K562 (cell line): ENCODE results near the gene MEAF6. TPM values are rescaled to one million over a fixed set of nuclear protein-coding genes. Genes with fewer than 3 reads are reported as not detected.

Experiments used
- ATAC-seq: fragments of 200-7000 bp; cut with Tn5 transposase; 3 replicates; pipeline ENCODE4 v1.9.1; 2020; ENCODE audit warnings: moderate library complexity
- BruUV-seq: library from RNA; stranded (reverse); fragments of 400-500 nt; replicated peaks from 2 replicates; lab custom pipeline; 2021; lab: Mats Ljungman, UMichigan
- CTCF ChIA-PET: fragments of 300-600 bp; formaldehyde crosslinking; extraction: SDS; loops from one replicate; lab custom pipeline; 2021; ENCODE audit warnings: low intra/inter-chr PET ratio; lab: Yijun Ruan, JAX
- POLR2A ChIA-PET: fragments of 300-600, 350-650 bp; sonication (Branson Sonifier 250); formaldehyde crosslinking; extraction: SDS; loops from one replicate; lab custom pipeline; 2021; ENCODE audit warnings: antibody characterized with exemption, inconsistent platforms; lab: Yijun Ruan, JAX
- DNase-seq, 4 experiments: peaks; one replicate each; pipeline versions ENCODE4 v3.0.0 to v3.0.0-alpha.2; 2011 to 2018; ENCODE audit warnings: low spot score in 3 of 4, mixed read lengths in 3 of 4; ENCODE audit errors: extremely low read depth in 1 of 4
- FAIRE-seq: peaks from 2 replicates; lab custom pipeline; 2011; peaks lifted over from hg19 to GRCh38; lab: Jason Lieb, UNC
- H2AFZ ChIP-seq: 2 replicates; pipeline ENCODE4 v1.6.0; 2011; ENCODE audit warnings: low read depth, low read length, control low read depth, inconsistent platforms
- H3K27ac ChIP-seq: fragments of 200-600 bp; 3 replicates; pipeline ENCODE4 v1.8.0; 2011; ENCODE audit warnings: low read depth, mild to moderate bottlenecking, control low read depth, inconsistent platforms, low read length, moderate library complexity, mixed read lengths; ENCODE audit errors: extremely low read depth
- H3K27me3 ChIP-seq, 2 experiments: fragments of 300-600 bp in 1 of 2; 2 replicates in 1 of 2; 3 replicates in 1 of 2; pipeline versions ENCODE4 v1.6.0 to v1.8.0; 2011; ENCODE audit warnings: inconsistent platforms in 2 of 2, low read length in 2 of 2, mild to moderate bottlenecking in 1 of 2, mixed read lengths in 1 of 2, moderate library complexity in 1 of 2; ENCODE audit not compliant: control insufficient read depth in 2 of 2, insufficient read depth in 2 of 2
- H3K36me3 ChIP-seq: fragments of 300-600 bp; 3 replicates; pipeline ENCODE4 v1.8.0; 2011; ENCODE audit warnings: mild to moderate bottlenecking, low read length, inconsistent platforms; ENCODE audit not compliant: control insufficient read depth, insufficient read depth
- H3K4me1 ChIP-seq, 2 experiments: fragments of 200-600 bp in 1 of 2; replicated peaks in 1 of 2; 2 replicates in 1 of 2; 3 replicates in 1 of 2; pipeline versions ENCODE4 v1.5.1 to v1.8.0; 2011; ENCODE audit warnings: inconsistent platforms in 2 of 2, low read length in 2 of 2, mild to moderate bottlenecking in 1 of 2, mixed read lengths in 1 of 2, moderate library complexity in 1 of 2; ENCODE audit not compliant: control insufficient read depth in 2 of 2, insufficient read depth in 2 of 2
- H3K4me2 ChIP-seq: 2 replicates; pipeline ENCODE4 v1.6.1; 2011; ENCODE audit warnings: low read length, control low read depth, inconsistent platforms, mixed read lengths; ENCODE audit not compliant: insufficient read depth
- H3K4me3 ChIP-seq: fragments of 200-600 bp; sonication (generic), shearing (Covaris generic); 2 replicates; pipeline ENCODE4 v1.5.1; 2016; ENCODE audit warnings: control low read depth, inconsistent platforms
- H3K79me2 ChIP-seq: fragments of 200-600 bp; 3 replicates; pipeline ENCODE4 v1.8.0; 2011; ENCODE audit warnings: low read length, inconsistent platforms; ENCODE audit not compliant: control insufficient read depth, insufficient read depth
- H3K9ac ChIP-seq, 2 experiments: 2 replicates each; pipeline versions ENCODE4 v1.6.0 to v1.6.1; 2011; ENCODE audit warnings: low read depth in 2 of 2, low read length in 2 of 2, control low read depth in 1 of 2, inconsistent platforms in 1 of 2, mild to moderate bottlenecking in 1 of 2, mixed read lengths in 1 of 2; ENCODE audit not compliant: insufficient read depth in 1 of 2
- H3K9me1 ChIP-seq: one replicate; pipeline ENCODE4 v1.6.0; 2011; ENCODE audit warnings: inconsistent platforms, mild to moderate bottlenecking, low read length, moderate library complexity; ENCODE audit not compliant: control insufficient read depth, insufficient read depth
- H3K9me3 ChIP-seq: replicated peaks from 2 replicates; pipeline ENCODE4 v1.5.1; 2011; ENCODE audit warnings: low read depth, low read length, inconsistent platforms; ENCODE audit not compliant: control insufficient read depth, insufficient read depth
- H4K20me1 ChIP-seq: replicated peaks from 2 replicates; pipeline ENCODE4 v1.6.1; 2011; ENCODE audit warnings: low read length, inconsistent platforms, mixed read lengths; ENCODE audit not compliant: control insufficient read depth, insufficient read depth
- CREB3 ChIP-seq: fragments of 450-650 bp; conservative IDR thresholded peaks from 2 replicates; pipeline ENCODE4 v1.6.1; 2016; ENCODE audit warnings: missing genetic modification characterization, low read depth, mild to moderate bottlenecking, missing compliant biosample characterization, moderate library complexity
- DDX20 ChIP-seq: fragments of 450-650 bp; IDR thresholded peaks from 2 replicates; pipeline ENCODE4 v1.6.1; 2016; ENCODE audit warnings: missing genetic modification characterization, low read depth, mild to moderate bottlenecking, missing compliant biosample characterization, moderate library complexity
- ELF4 ChIP-seq: fragments of 450-650 bp; formaldehyde crosslinking; IDR thresholded peaks from 2 replicates; pipeline ENCODE4 v1.4.0; 2022; ENCODE audit warnings: missing genetic modification characterization
- GABPB1 ChIP-seq: sonication (generic); formaldehyde crosslinking; IDR thresholded peaks from 2 replicates; pipeline ENCODE4 v1.8.0; 2022; ENCODE audit warnings: mild to moderate bottlenecking, missing genetic modification reagents
- HDAC8 ChIP-seq: fragments of 450-650 bp; IDR thresholded peaks from 2 replicates; pipeline ENCODE4 v1.6.1; 2016; ENCODE audit warnings: mild to moderate bottlenecking, missing genetic modification characterization, moderate library complexity, missing compliant biosample characterization
- MAZ ChIP-seq, 2 experiments: fragments of 450-650 bp in 1 of 2; sonication (generic) in 1 of 2; formaldehyde crosslinking; IDR thresholded peaks in 1 of 2; conservative IDR thresholded peaks in 1 of 2; 2 replicates each; pipeline versions ENCODE4 v1.4.0 to v1.5.0; 2020; ENCODE audit warnings: mild to moderate bottlenecking in 1 of 2, missing genetic modification reagents in 1 of 2
- MEF2D ChIP-seq: conservative IDR thresholded peaks from 2 replicates; pipeline ENCODE4 v1.6.1; 2016; ENCODE audit warnings: low read depth, missing genetic modification characterization, missing compliant biosample characterization
- MNT ChIP-seq, 2 experiments: fragments of 450-650 bp; conservative IDR thresholded peaks; 2 replicates each; pipeline ENCODE4 v1.6.1; 2017; ENCODE audit warnings: mild to moderate bottlenecking in 2 of 2, moderate library complexity in 2 of 2
- NR2C1 ChIP-seq, 2 experiments: fragments of 450-650 bp; IDR thresholded peaks; 2 replicates each; pipeline ENCODE4 v1.6.1; 2017; ENCODE audit warnings: mild to moderate bottlenecking in 2 of 2, antibody characterized with exemption in 1 of 2, inconsistent platforms in 1 of 2, missing compliant biosample characterization in 1 of 2, missing genetic modification characterization in 1 of 2
- PTRF ChIP-seq: fragments of 450-650 bp; IDR thresholded peaks from 2 replicates; pipeline ENCODE4 v1.6.1; 2016; ENCODE audit warnings: mild to moderate bottlenecking, missing genetic modification characterization, missing compliant biosample characterization
- RFX1 ChIP-seq: fragments of 450-650 bp; IDR thresholded peaks from 2 replicates; pipeline ENCODE4 v1.6.1; 2016; ENCODE audit warnings: mild to moderate bottlenecking, moderate library complexity
- SMAD3 ChIP-seq: fragments of 450-650 bp; formaldehyde crosslinking; conservative IDR thresholded peaks from 2 replicates; pipeline ENCODE4 v1.4.0; 2020; ENCODE audit warnings: mild to moderate bottlenecking
- ZNF197 ChIP-seq: fragments of 200-800 bp; sonication (Bioruptor generic); IDR thresholded peaks from 2 replicates; pipeline ENCODE4 v1.6.1; 2016; ENCODE audit warnings: low read depth, missing genetic modification characterization, missing compliant biosample characterization
- ZNF561 ChIP-seq: fragments of 450-650 bp; formaldehyde crosslinking; conservative IDR thresholded peaks from 2 replicates; pipeline ENCODE4 v1.4.0; 2020; ENCODE audit warnings: mild to moderate bottlenecking, moderate library complexity
- ZNF76 ChIP-seq: fragments of 250-450 bp; sonication (Bioruptor Pico); IDR thresholded peaks from 2 replicates; pipeline ENCODE4 v1.4.0; 2020; ENCODE audit warnings: mild to moderate bottlenecking, moderate library complexity, borderline replicate concordance
- WGBS: fragments of 100-300 bp; shearing (Covaris generic); methylation state at CpG from one replicate; pipeline ENCODE4 v1.1.6; 2016; ENCODE audit warnings: low coverage, mixed read lengths; ENCODE audit not compliant: insufficient coverage; ENCODE audit errors: missing lambda C conversion rate; 5-methylcytosine and 5-hydroxymethylcytosine counted together
- in situ Hi-C: fragments of 300-500 bp; cut with MboI; formaldehyde crosslinking; loops from 4 replicates; pipeline ENCODE4 v1.15.0; 2018; ENCODE audit warnings: inconsistent platforms, mixed read lengths
- intact Hi-C: fragments of 100-400 bp; cut with micrococcal nuclease; formaldehyde crosslinking; loops from 2 replicates; pipeline ENCODE4 v1.14.2; 2022
- polyA plus RNA-seq, 8 experiments: library from polyadenylated mRNA; depleted of rRNA in 4 of 8; stranded (reverse) in 5 of 8; unstranded in 3 of 8; fragments of >200 nt; fragmentation: Nextera tagmentation in 2 of 8; fragmentation: Illumina TruSeq in 1 of 8; extraction: Ambion mirVana in 2 of 8; extraction: Trizol in 1 of 8; gene quantifications; 2 replicates each; pipeline versions ENCODE4 v1.2.1 to v1.2.3, GENCODE V29; 2011 to 2014; ENCODE audit warnings: inconsistent platforms in 1 of 8, missing spikeins in 1 of 8
- total RNA-seq, 7 experiments: library from RNA; depleted of rRNA in 6 of 7; stranded (reverse); fragments of >200 nt in 6 of 7; fragmentation: Illumina TruSeq in 2 of 7; extraction: Trizol in 2 of 7; gene quantifications; 2 replicates each; pipeline versions ENCODE4 v1.2.1 to v1.2.3, GENCODE V29; 2011 to 2021; ENCODE audit warnings: low replicate concordance in 1 of 7
- TF ChIP-seq, protein P1 (sequence below), 3 experiments: fragments of 200-800 bp in 1 of 3; sonication (Bioruptor generic) in 1 of 3; sonication (generic) in 1 of 3; formaldehyde crosslinking in 1 of 3; IDR thresholded peaks; 2 replicates each; pipeline versions ENCODE4 v1.6.1 to v1.8.0; 2016 to 2022; ENCODE audit warnings: mild to moderate bottlenecking in 2 of 3, missing compliant biosample characterization in 2 of 3, missing genetic modification characterization in 2 of 3, missing genetic modification reagents in 1 of 3

MEAF6 gene
- total and polyA plus RNA-seq, 9 of the 15 experiments (the other 6 are each of a cell fraction or from before 2014, with no cell fraction given) = 55.0 to 151 (median 92.3) TPM

DNA sequence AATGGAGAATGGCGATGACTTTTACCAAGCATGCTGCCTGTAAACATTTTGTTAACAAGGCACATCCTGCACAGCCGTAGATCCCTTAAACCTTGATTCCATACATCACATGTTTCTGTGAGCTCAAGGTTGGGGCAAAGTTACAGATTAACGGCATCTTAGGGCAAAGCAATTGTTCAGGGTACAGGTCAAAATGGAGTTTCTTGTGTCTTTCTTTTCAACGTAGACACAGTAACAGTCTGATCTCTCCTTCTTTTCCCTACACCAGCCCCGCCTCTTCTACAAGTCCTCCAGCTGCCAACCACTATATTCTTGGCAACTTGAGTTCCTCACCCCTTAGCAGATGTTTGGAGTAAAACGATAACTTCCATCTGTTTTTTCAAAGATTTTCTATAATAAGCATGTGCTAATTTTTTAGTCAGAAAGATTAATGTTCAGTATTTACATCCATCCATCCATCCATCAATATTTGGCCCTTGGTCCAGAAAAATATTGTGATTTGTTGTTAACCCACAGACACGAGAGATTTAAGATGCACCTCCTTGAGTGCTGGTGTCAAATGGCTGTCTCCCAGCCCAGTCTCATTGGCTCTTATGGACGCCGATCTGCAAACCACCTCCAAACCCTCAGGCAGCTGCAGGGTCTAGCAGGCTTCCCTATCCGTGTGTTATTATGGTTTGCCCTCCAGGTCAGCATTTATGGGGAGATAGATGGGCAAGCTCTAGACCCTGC, 46.0 kb upstream of the MEAF6 start:
- intact Hi-C loops (loop anchor here (5.0 kb wide), 1 partner anchor 122 kb away; no protein-coding TSS in a partner anchor), in situ Hi-C loops (no loop called here)
- Histone ChIP-seq H4K20me1 (0 out of 2 replicates have a peak, but pooled peaks cover 4% of the 10 kb centered on the region), H3K4me1 (peaks cover 62 to 64% of the 10 kb centered on the region in 2 experiments), H3K36me3 (peaks cover 28% of the 10 kb centered on the region; the same call in 2 of the 3 replicates), H3K4me2 (peak overlapping the region; percentile 59), H3K27ac (peak overlapping the region; percentile 40; the same call in 2 of the 3 replicates), H2AFZ (peak overlapping the region; percentile 84), H3K9me1 (peaks cover 4% of the 10 kb centered on the region), H3K79me2 (no peaks in the 10 kb centered on the region), H3K9ac (peak overlapping the region in 1 of 2 experiments; percentile 40; a peak in 2 of 4 replicates), H3K9me3 (no peaks in the 10 kb centered on the region), H3K4me3 (no peak overlapping the region), H3K27me3 (no peaks in the 10 kb centered on the region)
- CTCF ChIA-PET = no interaction called here
- no peak for FAIRE-seq
- DNase-seq = no peak
- BruUV-seq = no TSS peak
- WGBS = 60% methylated on average over 10 of the region's 10 CpGs
- POLR2A ChIA-PET = no interaction called here
- ATAC-seq = no peak
- TF ChIP-seq SMAD3 (CRISPR knock-in tag) (0 out of 2 replicates have a peak, but pooled peaks have one; percentile 36), ZNF76 (CRISPR knock-in tag) (no peak; the same call in 1 of the 2 replicates), HDAC8 (tag) (peak; percentile 63; the same call in 1 of the 2 replicates), ELF4 (CRISPR knock-in tag) (0 out of 2 replicates have a peak, but pooled peaks have one; percentile 19), CREB3 (peak; percentile 63; the same call in 1 of the 2 replicates), RFX1 (no peak), NR2C1 (IDR thresholded peaks at IDR 0.05) (no peak), NR2C1 (tag; IDR thresholded peaks at IDR 0.05) (0 out of 2 replicates have a peak, but pooled peaks have one; percentile 43), MNT (conservative IDR thresholded peaks at IDR 0.05) (no peak), ZNF561 (CRISPR knock-in tag) (0 out of 2 replicates have a peak, but pooled peaks have one; percentile 9), MAZ (CRISPR knock-in tag; conservative IDR thresholded peaks at IDR 0.05 in 1 of 2, IDR thresholded peaks at IDR 0.05 in 1 of 2) (no peak), ZNF197 (0 out of 2 replicates have a peak, but pooled peaks have one; percentile 36), DDX20 (tag) (0 out of 2 replicates have a peak, but pooled peaks have one; percentile 66), MEF2D (tag) (peak; percentile 45; the same call in 1 of the 2 replicates), GABPB1 (CRISPR knock-in tag) (0 out of 2 replicates have a peak, but pooled peaks have one; percentile 31), PTRF (tag) (peak; percentile 71)
- TF ChIP-seq, protein P1, sequence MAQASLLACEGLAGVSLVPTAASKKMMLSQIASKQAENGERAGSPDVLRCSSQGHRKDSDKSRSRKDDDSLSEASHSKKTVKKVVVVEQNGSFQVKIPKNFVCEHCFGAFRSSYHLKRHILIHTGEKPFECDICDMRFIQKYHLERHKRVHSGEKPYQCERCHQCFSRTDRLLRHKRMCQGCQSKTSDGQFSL (CRISPR knock-in tag; IDR thresholded peaks at IDR 0.05) = no peak
- TF ChIP-seq, protein P1 (tag; IDR thresholded peaks at IDR 0.05) = peak in 1 of 2 experiments; percentile 84; a peak in 2 of 4 replicates
